Measurements from ENCODE around the gene HRH2.

Gene HRH2

GRCh38 chr5:175706499-175706898 is 48.6 kb downstream of the HRH2 start:
- Histone ChIP-seq H3K4me3 (ENCODE audit: low read depth, low read length, poor library complexity, severe bottlenecking) (no peak overlapping the region), H3K9me2 (ENCODE audit: low read depth, low read length) (no peaks in the 10 kb centered on the region), H3F3A (ENCODE audit: insufficient read depth, low read length) (no peaks in the 10 kb centered on the region), H3K4me1 (ENCODE audit: insufficient read depth, low read length, severe bottlenecking) (no peaks in the 10 kb centered on the region), H3K4me2 (ENCODE audit: low read length) (no peak overlapping the region), H3K79me2 (ENCODE audit: insufficient read depth, low read length) (no peaks in the 10 kb centered on the region), H4K20me1 (ENCODE audit: insufficient read depth, low read length) (no peaks in the 10 kb centered on the region), H3K27me3 (ENCODE audit: insufficient read depth, low read length) (no peaks in the 10 kb centered on the region), H3K9me3 (ENCODE audit: low read length) (no peaks in the 10 kb centered on the region), H3K9ac (ENCODE audit: low read length) (no peak overlapping the region), H3K36me3 (ENCODE audit: insufficient read depth, low read length) (no peaks in the 10 kb centered on the region), H3K27ac (ENCODE audit: low read depth, low read length, poor library complexity, severe bottlenecking) (no peak overlapping the region), H2AFZ (ENCODE audit: low read length) (no peak overlapping the region)
- TF ChIP-seq CTCF (IDR thresholded peaks at IDR 0.05; ENCODE audit: low read length) (no peak), EZH2 (IDR thresholded peaks at IDR 0.05; ENCODE audit: borderline replicate concordance, low read length) (no peak)

GRCh38 chr5:175707751-175708375 is 50.0 kb downstream of the HRH2 start:
- Histone ChIP-seq H3K27me3 (ENCODE audit: insufficient read depth, low read length) (0 out of 2 replicates have a peak, but pooled peaks cover 3% of the 10 kb centered on the region), H3K36me3 (ENCODE audit: insufficient read depth, low read length) (no peaks in the 10 kb centered on the region), H3K79me2 (ENCODE audit: insufficient read depth, low read length) (no peaks in the 10 kb centered on the region)

GRCh38 chr5:175709276-175709781 is 51.5 kb downstream of the HRH2 start:
- H3K4me2 ChIP-seq (ENCODE audit: low read length), result no peak overlapping the region
- no peaks in the 10 kb centered on the region for H3K9me2 ChIP-seq (ENCODE audit: low read depth, low read length)
- H3K4me3 ChIP-seq (ENCODE audit: low read depth, low read length, poor library complexity, severe bottlenecking), result no peak overlapping the region
- H3F3A ChIP-seq (ENCODE audit: insufficient read depth, low read length), result no peaks in the 10 kb centered on the region
- no peaks in the 10 kb centered on the region for H3K4me1 ChIP-seq (ENCODE audit: insufficient read depth, low read length, severe bottlenecking)
- H4K20me1 ChIP-seq (ENCODE audit: insufficient read depth, low read length), result no peaks in the 10 kb centered on the region
- H3K9me3 ChIP-seq (ENCODE audit: low read length), result no peaks in the 10 kb centered on the region
- no peaks in the 10 kb centered on the region for H3K79me2 ChIP-seq (ENCODE audit: insufficient read depth, low read length)
- H3K27ac ChIP-seq (ENCODE audit: low read depth, low read length, poor library complexity, severe bottlenecking), result no peak overlapping the region
- peaks cover 3% of the 10 kb centered on the region; the same call in 1 of the 2 replicates for H3K27me3 ChIP-seq (ENCODE audit: insufficient read depth, low read length)
- H3K36me3 ChIP-seq (ENCODE audit: insufficient read depth, low read length), result no peaks in the 10 kb centered on the region
- H2AFZ ChIP-seq (ENCODE audit: low read length), result no peak overlapping the region
- no peak overlapping the region for H3K9ac ChIP-seq (ENCODE audit: low read length)
- TF ChIP-seq EZH2 (IDR thresholded peaks at IDR 0.05; ENCODE audit: borderline replicate concordance, low read length), result no peak
- TF ChIP-seq CTCF (IDR thresholded peaks at IDR 0.05; ENCODE audit: low read length), result no peak

More at GRCh38 chr5:175707751-175708375, 50.0 kb downstream of the HRH2 start:
- TF ChIP-seq EZH2 (IDR thresholded peaks at IDR 0.05; ENCODE audit: borderline replicate concordance, low read length) (no peak), CTCF (IDR thresholded peaks at IDR 0.05; ENCODE audit: low read length) (no peak)
- no peaks in the 10 kb centered on the region for H3K9me2 ChIP-seq (ENCODE audit: low read depth, low read length)
- no peaks in the 10 kb centered on the region for H3K9me3 ChIP-seq (ENCODE audit: low read length)
- no peak overlapping the region for H3K4me2 ChIP-seq (ENCODE audit: low read length)
- no peaks in the 10 kb centered on the region for H3F3A ChIP-seq (ENCODE audit: insufficient read depth, low read length)
- no peaks in the 10 kb centered on the region for H4K20me1 ChIP-seq (ENCODE audit: insufficient read depth, low read length)
- H3K4me1 ChIP-seq (ENCODE audit: insufficient read depth, low read length, severe bottlenecking), result no peaks in the 10 kb centered on the region
- H3K9ac ChIP-seq (ENCODE audit: low read length), result no peak overlapping the region
- no peak overlapping the region for H3K4me3 ChIP-seq (ENCODE audit: low read depth, low read length, poor library complexity, severe bottlenecking)
- H3K27ac ChIP-seq (ENCODE audit: low read depth, low read length, poor library complexity, severe bottlenecking), result no peak overlapping the region
- H2AFZ ChIP-seq (ENCODE audit: low read length), result no peak overlapping the region

Measured in OCI-LY1 (cell line).